GM18526 (cell line): Measurements from ENCODE around the gene SCYGR4.

ENCODE experiments used
- POLR2A ChIP-seq: IDR thresholded peaks from 3 replicates; pipeline ENCODE4 v1.6.1; 2011; ENCODE audit not compliant: insufficient read length; ENCODE audit errors: extremely low read depth

The SCYGR4 gene

GRCh38 chr2:227606476-227606875 lies 10.8 kb upstream of the SCYGR4 start:
- TF ChIP-seq POLR2A, result no peak

- TF ChIP-seq POLR2A, result no peak
Measured at GRCh38 chr2:227607941-227608340, 9.4 kb upstream of the SCYGR4 start.

- TF ChIP-seq POLR2A, result no peak
Measured at GRCh38 chr2:227608561-227609338, 8.5 kb upstream of the SCYGR4 start.

GRCh38 chr2:227610123-227610522 lies 7.2 kb upstream of the SCYGR4 start:
- TF ChIP-seq POLR2A, result no peak

GRCh38 chr2:227612546-227613271 lies 4.6 kb upstream of the SCYGR4 start:
- no peak for TF ChIP-seq POLR2A

GRCh38 chr2:227613272-227613660 lies 4.0 kb upstream of the SCYGR4 start:
- no peak for TF ChIP-seq POLR2A

- TF ChIP-seq POLR2A, result no peak
Measured at GRCh38 chr2:227614246-227614645, 3.1 kb upstream of the SCYGR4 start.

- TF ChIP-seq POLR2A, result no peak
Measured at GRCh38 chr2:227614740-227615139, 2.6 kb upstream of the SCYGR4 start, which contains the start of gene SCYGR3. Gene SCYGR3, minus strand, starts transcription at chr2:227614840. Its CDS starts 0 bp downstream, at chr2:227614840.

- no peak for TF ChIP-seq POLR2A
Measured at GRCh38 chr2:227615181-227615580, 2.1 kb upstream of the SCYGR4 start.

GRCh38 chr2:227615906-227616305 lies 1.4 kb upstream of the SCYGR4 start:
- no peak for TF ChIP-seq POLR2A

- no peak for TF ChIP-seq POLR2A
Measured at GRCh38 chr2:227616631-227617030, 667 bp upstream of the SCYGR4 start.

- no peak for TF ChIP-seq POLR2A
Measured at GRCh38 chr2:227623226-227623625, 5.9 kb downstream of the SCYGR4 start.

GRCh38 chr2:227625420-227625819 lies 8.1 kb downstream of the SCYGR4 start:
- no peak for TF ChIP-seq POLR2A

- no peak for TF ChIP-seq POLR2A
Measured at GRCh38 chr2:227626580-227627151, 9.4 kb downstream of the SCYGR4 start.

- TF ChIP-seq POLR2A, result no peak
Measured at GRCh38 chr2:227627769-227628168, 10.5 kb downstream of the SCYGR4 start.

- no peak for TF ChIP-seq POLR2A
Measured at GRCh38 chr2:227629435-227629834, 12.1 kb downstream of the SCYGR4 start.

GRCh38 chr2:227630322-227630721 lies 13.0 kb downstream of the SCYGR4 start:
- TF ChIP-seq POLR2A, result no peak

GRCh38 chr2:227632827-227633226 lies 15.5 kb downstream of the SCYGR4 start:
- no peak for TF ChIP-seq POLR2A
